Stomach (tissue), 4 donors: Measurements from ENCODE around the gene SPTSSB.

Source experiments
- POLR2A ChIP-seq, 4 donors: fragments of 450-650 bp; IDR thresholded peaks; one replicate each; pipeline ENCODE4 v1.6.1; 2016; ENCODE audit warnings: antibody characterized with exemption in 4 of 4, control low read depth in 2 of 4, mild to moderate bottlenecking in 1 of 4, moderate library complexity in 1 of 4
- POLR2AphosphoS5 ChIP-seq, 3 donors: sonication (generic); formaldehyde crosslinking; IDR thresholded peaks; one replicate each; pipeline ENCODE4 v1.6.1; 2016; ENCODE audit warnings: antibody characterized with exemption in 3 of 3
- TF ChIP-seq, protein P1 (sequence below), 7 experiments: fragments of 450-650 bp in 4 of 7; fragments of 200-600 bp in 3 of 7; sonication (generic) in 3 of 7; IDR thresholded peaks; one replicate each; pipeline ENCODE4 v1.5.1; 2016 to 2019; ENCODE audit warnings: antibody characterized with exemption in 7 of 7, control low read depth in 2 of 7, mild to moderate bottlenecking in 1 of 7

DNA sequence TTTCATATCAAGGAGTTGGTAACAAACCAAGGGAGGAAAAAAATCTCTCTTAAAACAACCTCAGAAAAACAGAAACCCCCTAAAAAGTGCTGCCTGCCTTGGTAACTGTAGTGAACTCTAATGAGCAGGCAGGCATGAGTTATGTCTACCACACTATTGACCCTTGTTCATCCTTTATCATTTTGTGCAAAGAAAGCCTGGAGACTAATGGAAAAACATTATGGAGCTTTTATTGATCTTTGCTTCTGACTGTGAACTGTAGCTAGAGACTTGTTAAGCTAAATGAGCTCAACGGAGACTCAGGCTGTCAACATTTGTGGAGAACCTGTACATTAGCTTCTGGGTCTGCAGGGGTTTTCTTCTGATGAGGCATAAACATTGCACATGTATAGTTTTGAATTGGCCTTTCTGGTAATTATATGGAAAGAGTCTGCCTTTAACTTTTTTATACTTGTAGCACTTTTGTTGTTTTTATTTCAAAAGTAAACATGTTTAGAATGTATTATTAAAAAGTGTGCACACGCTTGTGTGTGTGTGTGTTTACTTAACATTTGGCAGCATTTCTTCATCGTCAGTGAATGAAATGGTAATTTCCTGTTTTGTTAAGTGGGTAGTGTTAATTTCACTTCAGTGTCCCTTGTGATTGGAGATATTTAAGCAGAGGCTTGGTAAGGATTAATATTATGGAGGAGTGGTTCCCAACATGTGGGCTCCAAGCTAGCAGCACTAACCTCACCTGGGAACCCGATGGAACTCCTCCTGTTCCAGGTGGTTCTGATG lies 15.9 kb upstream of the SPTSSB start:
- TF ChIP-seq, protein P1, sequence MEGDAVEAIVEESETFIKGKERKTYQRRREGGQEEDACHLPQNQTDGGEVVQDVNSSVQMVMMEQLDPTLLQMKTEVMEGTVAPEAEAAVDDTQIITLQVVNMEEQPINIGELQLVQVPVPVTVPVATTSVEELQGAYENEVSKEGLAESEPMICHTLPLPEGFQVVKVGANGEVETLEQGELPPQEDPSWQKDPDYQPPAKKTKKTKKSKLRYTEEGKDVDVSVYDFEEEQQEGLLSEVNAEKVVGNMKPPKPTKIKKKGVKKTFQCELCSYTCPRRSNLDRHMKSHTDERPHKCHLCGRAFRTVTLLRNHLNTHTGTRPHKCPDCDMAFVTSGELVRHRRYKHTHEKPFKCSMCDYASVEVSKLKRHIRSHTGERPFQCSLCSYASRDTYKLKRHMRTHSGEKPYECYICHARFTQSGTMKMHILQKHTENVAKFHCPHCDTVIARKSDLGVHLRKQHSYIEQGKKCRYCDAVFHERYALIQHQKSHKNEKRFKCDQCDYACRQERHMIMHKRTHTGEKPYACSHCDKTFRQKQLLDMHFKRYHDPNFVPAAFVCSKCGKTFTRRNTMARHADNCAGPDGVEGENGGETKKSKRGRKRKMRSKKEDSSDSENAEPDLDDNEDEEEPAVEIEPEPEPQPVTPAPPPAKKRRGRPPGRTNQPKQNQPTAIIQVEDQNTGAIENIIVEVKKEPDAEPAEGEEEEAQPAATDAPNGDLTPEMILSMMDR (IDR thresholded peaks at IDR 0.05) = no peak
- TF ChIP-seq POLR2A (IDR thresholded peaks at IDR 0.05) (no peak), POLR2AphosphoS5 (IDR thresholded peaks at IDR 0.05) (no peak)
